Activated CD8-positive, alpha-beta T cell treated with anti-CD3 and anti-CD28 coated beads for 36 hours (primary cell): ENCODE data around the gene FKBP14. TPM values are rescaled to one million over a fixed set of nuclear protein-coding genes. Genes with fewer than 3 reads are reported as not detected.
"Not testable (repeated sequence)": the region's sequence is repeated elsewhere in the genome, so short reads cannot be mapped to it uniquely, and the experiment has no call there.

Source experiments
- ATAC-seq: fragments of 200-7000 bp; cut with Tn5 transposase; one replicate; pipeline ENCODE4 v1.10.0; 2021; ENCODE audit warnings: mild to moderate bottlenecking, moderate library complexity
- CTCF ChIA-PET: fragments of 350-600 bp; sonication (Branson Sonifier 250); formaldehyde crosslinking; loops from one replicate; lab custom pipeline; 2021; ENCODE audit warnings: antibody characterized with exemption; lab: Charles Lee
- POLR2A ChIA-PET: fragments of 350-600 bp; sonication (Branson Sonifier 250); formaldehyde crosslinking; loops from one replicate; lab custom pipeline; 2021; ENCODE audit warnings: antibody characterized with exemption; lab: Charles Lee
- DNase-seq: peaks from one replicate; pipeline ENCODE4 v3.0.0-alpha.2; 2020
- H3K27ac Mint-ChIP-seq: one replicate; pipeline ENCODE4 v1.8.0; 2021; ENCODE audit warnings: mild to moderate bottlenecking, mixed read lengths
- H3K27me3 Mint-ChIP-seq: one replicate; pipeline ENCODE4 v1.8.0; 2021; ENCODE audit warnings: mixed read lengths
- H3K36me3 Mint-ChIP-seq: one replicate; pipeline ENCODE4 v1.8.0; 2021; ENCODE audit warnings: low read depth, mixed read lengths
- H3K4me1 Mint-ChIP-seq: one replicate; pipeline ENCODE4 v1.8.0; 2021; ENCODE audit warnings: low read depth, mixed read lengths
- H3K4me3 Mint-ChIP-seq: one replicate; pipeline ENCODE4 v1.8.0; 2021; ENCODE audit warnings: mild to moderate bottlenecking, moderate library complexity, mixed read lengths
- H3K9me3 Mint-ChIP-seq: one replicate; pipeline ENCODE4 v1.8.0; 2021; ENCODE audit warnings: mixed read lengths
- CTCF ChIP-seq: fragments of 200-600 bp; IDR thresholded peaks from one replicate; pipeline ENCODE4 v1.8.0; 2022; ENCODE audit warnings: antibody characterized with exemption, mild to moderate bottlenecking
- intact Hi-C: fragments of 100-400 bp; cut with micrococcal nuclease; formaldehyde crosslinking; loops from one replicate; pipeline ENCODE4 v1.10.0; 2022
- total RNA-seq, 2 experiments: library from RNA; stranded (reverse); gene quantifications; one replicate each; pipeline ENCODE4 v1.2.3, GENCODE V29; 2021

The FKBP14 gene
- total RNA-seq, 2 experiments from 2014 or later = 8.8 to 9.0 TPM

GRCh38 chr7:29968683-29969395 is 57.7 kb downstream of the FKBP14 start:
- intact Hi-C loops = no loop called here
- POLR2A ChIA-PET = interaction anchor here (0.5 kb wide), 1 partner anchor 19 kb away, joined by 3 read pairs; no protein-coding TSS in a partner anchor
- Mint-ChIP-seq H3K36me3 (peaks cover 1% of the 10 kb centered on the region), H3K27ac (no peak overlapping the region), H3K4me3 (no peak overlapping the region), H3K9me3 (no peaks in the 10 kb centered on the region), H3K4me1 (peaks cover 17% of the 10 kb centered on the region), H3K27me3 (peaks cover 1% of the 10 kb centered on the region)
- DNase-seq (no peak), ATAC-seq (no peak)
- no peak for TF ChIP-seq CTCF
- CTCF ChIA-PET = interaction anchor here (0.6 to 2.3 kb wide), 3 partner anchors 9 to 47 kb away, joined by 3 to 9 read pairs (median 3); no protein-coding TSS in a partner anchor

- Mint-ChIP-seq H3K36me3 (peaks cover 1% of the 10 kb centered on the region), H3K27me3 (no peaks in the 10 kb centered on the region), H3K4me1 (peaks cover 9% of the 10 kb centered on the region), H3K27ac (no peak overlapping the region), H3K4me3 (no peak overlapping the region), H3K9me3 (no peaks in the 10 kb centered on the region)
- DNase-seq (no peak), ATAC-seq (no peak)
- TF ChIP-seq CTCF = no peak
- intact Hi-C loops = no loop called here
- ChIA-PET POLR2A (no interaction called here), CTCF (no interaction called here)
These were observed 61.5 kb downstream of the FKBP14 start for GRCh38 chr7:29965030-29965429.

GRCh38 chr7:29962035-29962434 is 64.5 kb downstream of the FKBP14 start:
- no peak overlapping the region for H3K27ac Mint-ChIP-seq
- ChIA-PET POLR2A (no interaction called here), CTCF (no interaction called here)
- no peaks in the 10 kb centered on the region for H3K36me3 Mint-ChIP-seq
- peaks cover 3% of the 10 kb centered on the region for H3K4me1 Mint-ChIP-seq
- no peaks in the 10 kb centered on the region for H3K27me3 Mint-ChIP-seq
- no peak for TF ChIP-seq CTCF
- ATAC-seq = no peak
- no peak for DNase-seq
- H3K4me3 Mint-ChIP-seq = no peak overlapping the region
- H3K9me3 Mint-ChIP-seq = no peaks in the 10 kb centered on the region
- intact Hi-C loops = no loop called here

GRCh38 chr7:29961611-29962010 is 64.9 kb downstream of the FKBP14 start:
- CTCF ChIA-PET, DNase-seq, H3K27me3 Mint-ChIP-seq, H3K27ac Mint-ChIP-seq, H3K4me1 Mint-ChIP-seq, H3K4me3 Mint-ChIP-seq, H3K36me3 Mint-ChIP-seq, POLR2A ChIA-PET, ATAC-seq, intact Hi-C loops, H3K9me3 Mint-ChIP-seq: not testable (repeated sequence)

Other genes starting within 250 kb of the FKBP14 start
- gene WIPF3, start 220.2 kb downstream of the FKBP14 start, total RNA-seq = not detected
- gene SCRN1, start 36.9 kb downstream of the FKBP14 start, total RNA-seq = 10 to 100 TPM; 10.8 to 14.7 TPM
- 10 to 100 TPM; 16.8 to 17.1 TPM for gene PLEKHA8, start 1.7 kb upstream of the FKBP14 start, total RNA-seq
- gene MTURN, start 108.3 kb upstream of the FKBP14 start, total RNA-seq = 1 to 10 TPM; 3.2 to 3.3 TPM